Heart right ventricle (tissue), 16 donors: Measurements from ENCODE around the gene CAPN13. TPM values are rescaled to one million over a fixed set of nuclear protein-coding genes. Genes with fewer than 3 reads are reported as not detected.

Source experiments
- ATAC-seq, 8 donors: fragments of 200-7000 bp; cut with Tn5 transposase; one replicate each; pipeline ENCODE4 v1.9.1; 2020; ENCODE audit warnings: mild to moderate bottlenecking in 8 of 8, moderate library complexity in 8 of 8, moderate number of reproducible peaks in 1 of 8
- DNase-seq, 2 donors: peaks; one replicate each; pipeline ENCODE4 v3.0.0-alpha.2; 2020
- H3K27ac ChIP-seq, 10 donors: fragments of 200-600 bp; sonication (generic) in 2 of 10; one replicate each; pipeline versions ENCODE4 v1.5.0 to v1.8.0; 2020 to 2022; ENCODE audit warnings: mild to moderate bottlenecking in 3 of 10
- H3K27me3 ChIP-seq, 7 donors: fragments of 200-600 bp; one replicate each; pipeline ENCODE4 v1.8.0; 2021 to 2022; ENCODE audit warnings: mild to moderate bottlenecking in 2 of 7
- H3K36me3 ChIP-seq, 9 donors: fragments of 200-600 bp; sonication (generic) in 1 of 9; one replicate each; pipeline versions ENCODE4 v1.5.0 to v1.8.0; 2020 to 2022; ENCODE audit warnings: mild to moderate bottlenecking in 2 of 9
- H3K4me1 ChIP-seq, 9 donors: fragments of 200-600 bp; sonication (generic) in 1 of 9; one replicate each; pipeline versions ENCODE4 v1.5.0 to v1.8.0; 2020 to 2022; ENCODE audit warnings: mild to moderate bottlenecking in 4 of 9
- H3K4me3 ChIP-seq, 10 donors: fragments of 200-600 bp; sonication (generic) in 2 of 10; one replicate each; pipeline versions ENCODE4 v1.5.0 to v1.8.0; 2020 to 2022; ENCODE audit warnings: mild to moderate bottlenecking in 7 of 10, moderate library complexity in 2 of 10
- H3K9me3 ChIP-seq, 11 donors: fragments of 200-600 bp in 10 of 11; sonication (generic) in 2 of 11; one replicate each; pipeline versions ENCODE4 v1.5.0 to v1.8.0; 2013 to 2022; ENCODE audit warnings: mild to moderate bottlenecking in 2 of 11, control low read depth in 1 of 11, moderate library complexity in 1 of 11
- WGBS, 2 donors: extraction: QIAGEN DNeasy Blood & Tissue Kit; methylation state at CpG; one replicate each; pipeline ENCODE4 v1.1.7; 2013; ENCODE audit warnings: inconsistent platforms in 1 of 2; 5-methylcytosine and 5-hydroxymethylcytosine counted together
- intact Hi-C, 10 donors: fragments of 100-400 bp; cut with DNase I; formaldehyde crosslinking; loops; one replicate each; pipeline versions ENCODE4 v1.11.1 to v1.14.2; 2022
- long read RNA-seq, 3 donors: library from polyadenylated mRNA; unstranded; transcript quantifications; one replicate each; pipeline ENCODE4 v2.0.0, GENCODE V29; 2020 to 2021
- polyA plus RNA-seq, 2 donors: library from polyadenylated mRNA; stranded (reverse); fragments of 200-250 nt; gene quantifications; one replicate each; pipeline ENCODE4 v1.2.3, GENCODE V29; 2013
- total RNA-seq, 10 donors: library from RNA; stranded (reverse); fragmentation: NEBNext Ultra II Directional in 3 of 10; extraction: Animal tissue kit (Norgen Biotek cat#: 25700) in 3 of 10; gene quantifications; one replicate each; pipeline versions ENCODE4 v1.2.1 to v1.2.4, GENCODE V29; 2021 to 2023
- TF ChIP-seq, protein P1 (sequence below), 9 donors: fragments of 200-600 bp; sonication (generic) in 2 of 9; IDR thresholded peaks; one replicate each; pipeline versions ENCODE4 v1.5.0 to v1.8.0; 2021 to 2022; ENCODE audit warnings: antibody characterized with exemption in 9 of 9, mild to moderate bottlenecking in 5 of 9, moderate library complexity in 1 of 9
- donor health status: Arrhythmogenic right ventricular cardiomyopathy.
- donor health status: ischemic (EF 13 %, LVEDD 7.1; RV severe dilation, severe dysfunction).
- donor health status: healthy with polysubstance abuse.
- donor health status: DM: no; HTN: yes; CAD: no.
- donor health status: DM: no; HTN: no; CAD: no.
- donor health status: ischemic (EF 25% LVEDD 6.9; RV normal size, moderate dysfunction).
- donor health status: ischemic (EF 25% LVEDD 5.7; RV mildly dilated, moderate dysfunction).
- donor health status: healthy.
- donor health status: DM: yes; HTN: yes; CAD: no.
- donor health status: Ischemic cardiomyopathy.
- donor health status: ischemic (EF 35%, LVEDD 5.7; RV mildly dilated, moderate dysfunction).
- donor health status: nonischemic (EF 11% LVEDD 7.7; RV severe dilation, severe dysfunction).
- donor health status: DM: yes; HTN: yes; CAD: no.
- donor health status: PGD.
- donor health status: ischemic (EF 29% LVEDD 5.4; RV normal size, mild dysfunction).
- donor health status: nonischemic (EF 23%, LVEDD 6.1; RV moderate dilation, normal function).

Gene CAPN13, protein sequence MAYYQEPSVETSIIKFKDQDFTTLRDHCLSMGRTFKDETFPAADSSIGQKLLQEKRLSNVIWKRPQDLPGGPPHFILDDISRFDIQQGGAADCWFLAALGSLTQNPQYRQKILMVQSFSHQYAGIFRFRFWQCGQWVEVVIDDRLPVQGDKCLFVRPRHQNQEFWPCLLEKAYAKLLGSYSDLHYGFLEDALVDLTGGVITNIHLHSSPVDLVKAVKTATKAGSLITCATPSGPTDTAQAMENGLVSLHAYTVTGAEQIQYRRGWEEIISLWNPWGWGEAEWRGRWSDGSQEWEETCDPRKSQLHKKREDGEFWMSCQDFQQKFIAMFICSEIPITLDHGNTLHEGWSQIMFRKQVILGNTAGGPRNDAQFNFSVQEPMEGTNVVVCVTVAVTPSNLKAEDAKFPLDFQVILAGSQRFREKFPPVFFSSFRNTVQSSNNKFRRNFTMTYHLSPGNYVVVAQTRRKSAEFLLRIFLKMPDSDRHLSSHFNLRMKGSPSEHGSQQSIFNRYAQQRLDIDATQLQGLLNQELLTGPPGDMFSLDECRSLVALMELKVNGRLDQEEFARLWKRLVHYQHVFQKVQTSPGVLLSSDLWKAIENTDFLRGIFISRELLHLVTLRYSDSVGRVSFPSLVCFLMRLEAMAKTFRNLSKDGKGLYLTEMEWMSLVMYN
- under 1 TPM in 1 of 10 donors, not detected in 9; 0.09 TPM for total RNA-seq
- not detected for polyA plus RNA-seq
- long read RNA-seq, donor 1, result 0 reads
- long read RNA-seq, donor 2, result 0 reads
- long read RNA-seq, donor 3, result 0 reads

DNA sequence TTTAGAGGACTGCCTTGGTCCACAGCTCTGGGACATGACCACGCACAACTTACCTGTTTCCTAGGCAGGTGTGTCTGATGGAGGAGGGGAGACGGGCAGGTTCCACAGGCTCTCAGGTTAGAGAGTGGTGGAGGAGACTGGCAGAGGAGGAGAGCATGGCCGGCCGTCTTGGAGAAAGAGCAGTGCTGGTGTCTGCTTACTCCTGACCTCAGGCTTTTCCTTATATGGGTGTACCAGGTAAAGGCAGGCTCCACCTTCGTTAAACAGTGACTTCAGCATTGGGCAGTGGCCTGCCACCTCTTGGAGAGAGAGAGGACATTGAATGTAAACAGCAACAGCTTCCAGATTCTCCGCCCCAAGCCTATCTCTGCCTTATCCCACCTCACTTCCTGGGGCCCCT is at the start of gene CAPN13:
Gene CAPN13 (minus strand): TSS at position 198 of the 400 bp plus-strand sequence. CDS start 20,121 bp downstream, outside the sequence.
- H3K36me3 ChIP-seq, result no peaks in the 10 kb centered on the region
- DNase-seq (no peak), ATAC-seq (no peak)
- no peak within 1 kb of the TSS for H3K4me3 ChIP-seq
- TF ChIP-seq, protein P1, sequence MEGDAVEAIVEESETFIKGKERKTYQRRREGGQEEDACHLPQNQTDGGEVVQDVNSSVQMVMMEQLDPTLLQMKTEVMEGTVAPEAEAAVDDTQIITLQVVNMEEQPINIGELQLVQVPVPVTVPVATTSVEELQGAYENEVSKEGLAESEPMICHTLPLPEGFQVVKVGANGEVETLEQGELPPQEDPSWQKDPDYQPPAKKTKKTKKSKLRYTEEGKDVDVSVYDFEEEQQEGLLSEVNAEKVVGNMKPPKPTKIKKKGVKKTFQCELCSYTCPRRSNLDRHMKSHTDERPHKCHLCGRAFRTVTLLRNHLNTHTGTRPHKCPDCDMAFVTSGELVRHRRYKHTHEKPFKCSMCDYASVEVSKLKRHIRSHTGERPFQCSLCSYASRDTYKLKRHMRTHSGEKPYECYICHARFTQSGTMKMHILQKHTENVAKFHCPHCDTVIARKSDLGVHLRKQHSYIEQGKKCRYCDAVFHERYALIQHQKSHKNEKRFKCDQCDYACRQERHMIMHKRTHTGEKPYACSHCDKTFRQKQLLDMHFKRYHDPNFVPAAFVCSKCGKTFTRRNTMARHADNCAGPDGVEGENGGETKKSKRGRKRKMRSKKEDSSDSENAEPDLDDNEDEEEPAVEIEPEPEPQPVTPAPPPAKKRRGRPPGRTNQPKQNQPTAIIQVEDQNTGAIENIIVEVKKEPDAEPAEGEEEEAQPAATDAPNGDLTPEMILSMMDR (IDR thresholded peaks at IDR 0.05), result no peak
- intact Hi-C loops, result no loop called here
- WGBS, 2 donors, result 68 to 75% methylated on average over 6 of the region's 6 CpGs
- H3K4me1 ChIP-seq, result peaks cover 0 to 7% (median 0%) of the 10 kb centered on the region in 9 donors
- peaks cover 0 to 64% (median 22%) of the 10 kb centered on the region in 7 donors for H3K27me3 ChIP-seq
- no peak within 1 kb of the TSS for H3K27ac ChIP-seq
- no peaks in the 10 kb centered on the region for H3K9me3 ChIP-seq

DNA sequence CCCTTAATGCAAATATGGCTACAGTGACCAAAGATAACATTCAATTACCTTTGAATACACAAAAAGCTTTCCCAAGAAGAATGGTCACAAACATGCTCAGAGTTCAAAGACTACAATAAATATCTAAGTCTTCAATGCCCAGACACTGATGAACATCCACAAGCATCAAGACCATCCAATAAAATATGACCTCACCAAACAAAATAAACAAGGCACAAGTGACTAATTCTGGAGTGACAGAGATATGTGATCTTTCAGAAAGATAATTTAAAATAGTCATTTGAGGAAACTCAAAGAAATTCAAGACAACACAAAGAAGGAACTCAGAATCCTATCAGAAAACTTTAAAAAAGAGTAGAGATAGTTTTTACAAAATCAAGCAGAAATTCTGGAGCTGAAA is 40.6 kb upstream of the CAPN13 start:
- no peak for ATAC-seq
- TF ChIP-seq, protein P1 (IDR thresholded peaks at IDR 0.05), result no peak
- peaks cover 0 to 23% (median 0%) of the 10 kb centered on the region in 11 donors for H3K9me3 ChIP-seq
- no peak overlapping the region for H3K4me3 ChIP-seq
- peaks cover 0 to 6% (median 0%) of the 10 kb centered on the region in 7 donors for H3K27me3 ChIP-seq
- intact Hi-C loops, result no loop called here
- H3K27ac ChIP-seq, result no peak overlapping the region
- H3K36me3 ChIP-seq, result no peaks in the 10 kb centered on the region
- H3K4me1 ChIP-seq, result no peaks in the 10 kb centered on the region
- no peak for DNase-seq

DNA sequence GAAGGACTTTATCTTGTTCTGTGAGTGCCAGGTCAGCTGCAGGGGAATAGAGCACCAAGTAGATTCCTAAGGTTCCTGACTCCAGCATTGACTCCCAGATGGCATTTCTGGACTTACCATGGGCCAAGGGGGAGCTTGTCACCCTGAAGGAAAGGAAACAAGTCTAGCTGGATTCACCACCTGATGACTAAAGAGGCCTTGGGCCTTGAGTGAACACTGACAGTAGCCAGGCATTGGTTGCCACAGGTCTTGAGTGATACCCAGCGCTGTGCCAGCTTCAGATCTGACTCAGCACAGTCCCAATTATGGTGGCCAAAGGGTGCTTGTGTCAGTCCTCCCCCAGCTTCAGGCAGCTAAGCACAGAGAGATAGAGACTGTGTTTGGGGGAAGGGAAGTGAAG is 40.1 kb upstream of the CAPN13 start:
- Histone ChIP-seq H3K4me3 (no peak overlapping the region), H3K4me1 (no peaks in the 10 kb centered on the region), H3K27ac (no peak overlapping the region), H3K9me3 (peaks cover 0 to 19% (median 0%) of the 10 kb centered on the region in 11 donors), H3K36me3 (no peaks in the 10 kb centered on the region), H3K27me3 (peaks cover 0 to 6% (median 0%) of the 10 kb centered on the region in 7 donors)
- ATAC-seq, result no peak
- intact Hi-C loops, result no loop called here
- DNase-seq, result no peak
- WGBS, 2 donors, result 79 to 86% methylated on average over 1 of the region's 1 CpG
- TF ChIP-seq, protein P1 (IDR thresholded peaks at IDR 0.05), result no peak

DNA sequence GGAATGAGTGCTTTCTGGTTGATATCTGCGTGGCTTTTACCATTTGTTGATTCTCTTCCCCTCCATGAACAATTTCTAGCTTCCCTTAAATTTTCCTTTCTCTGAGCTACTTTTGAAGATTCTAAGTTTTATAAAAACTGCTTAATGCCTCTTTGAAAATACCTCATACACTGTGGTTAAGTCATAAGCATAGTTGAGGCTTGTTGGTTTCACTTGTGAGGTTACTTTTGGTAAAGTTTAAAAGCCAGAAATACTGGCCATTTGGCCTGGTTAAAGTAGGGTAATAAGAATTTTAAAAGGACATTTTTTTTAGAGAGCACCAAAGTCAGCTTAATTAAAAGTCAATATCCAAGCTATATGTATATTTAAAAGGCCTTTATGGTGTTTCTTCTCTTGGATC is 21.3 kb upstream of the CAPN13 start:
- WGBS, 2 donors, result 39 to 44% methylated on average over 1 of the region's 1 CpG
- TF ChIP-seq, protein P1 (IDR thresholded peaks at IDR 0.05), result no peak
- Histone ChIP-seq H3K4me3 (no peak overlapping the region), H3K27ac (no peak overlapping the region), H3K36me3 (no peaks in the 10 kb centered on the region), H3K27me3 (peaks cover 0 to 10% (median 0%) of the 10 kb centered on the region in 7 donors), H3K9me3 (peaks cover 0 to 30% (median 4%) of the 10 kb centered on the region in 11 donors), H3K4me1 (no peaks in the 10 kb centered on the region)
- no peak for ATAC-seq
- DNase-seq, result no peak
- intact Hi-C loops, result no loop called here
